Hematopoietic multipotent progenitor cell treated with erythropoietin and hydrocortisone succinate and interleukin-3 and kit ligand, for 8 days (in vitro differentiated cells): ENCODE results near the gene RASSF5.

Experiments used
- DNase-seq: peaks from one replicate; pipeline ENCODE4 v3.0.0-alpha.2; 2015

Gene RASSF5

GRCh38 chr1:206507284-206508129 is at the start of gene RASSF5:
Gene RASSF5 (plus strand): TSS chr1:206507531. CDS start chr1:206507603, 72 bp downstream.
- peak; percentile 49 for DNase-seq

GRCh38 chr1:206459703-206460102 is 47.6 kb upstream of the RASSF5 start:
- no peak for DNase-seq

GRCh38 chr1:206460836-206461426 is 46.4 kb upstream of the RASSF5 start:
- DNase-seq = no peak

DNA sequence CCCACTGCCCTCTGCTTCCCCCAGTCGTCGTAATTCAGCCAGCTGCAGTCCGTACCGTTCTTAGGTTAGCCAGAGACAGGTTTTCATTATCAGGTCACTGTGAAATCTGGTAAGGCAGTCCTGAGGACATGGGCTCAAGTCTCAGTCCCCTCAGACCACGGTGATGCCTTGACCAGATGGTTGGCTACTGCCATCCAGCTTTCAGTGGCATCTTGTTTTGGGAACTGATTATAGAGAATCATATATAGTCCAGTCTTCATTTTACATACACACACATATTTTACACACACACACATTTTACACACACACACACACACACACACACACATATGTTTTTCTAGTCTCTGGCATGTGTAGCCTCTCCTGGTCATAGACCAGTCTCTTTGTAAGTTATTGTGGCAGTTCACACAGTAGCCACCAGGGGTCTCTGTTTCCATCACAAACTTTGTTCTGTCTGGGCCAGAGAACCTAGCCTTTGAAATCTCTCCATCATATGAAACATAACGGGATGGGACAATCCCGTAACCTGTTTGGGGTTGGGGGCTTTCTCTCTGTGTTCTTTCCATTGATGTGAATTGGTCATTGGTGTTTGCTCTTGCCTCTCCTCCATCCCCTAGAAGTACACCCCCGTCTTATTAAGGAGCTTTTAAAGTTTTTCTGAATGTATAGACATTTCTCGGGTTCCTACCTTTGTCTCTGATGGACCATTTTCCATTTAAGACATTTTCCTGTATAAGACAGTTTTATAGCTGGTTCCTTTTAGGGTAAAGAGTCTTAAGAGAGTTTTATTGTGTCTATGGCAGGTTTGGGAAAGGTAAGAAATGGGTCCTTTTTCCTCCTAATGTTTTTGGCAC is 45.5 kb upstream of the RASSF5 start:
- DNase-seq = peak; percentile 74

DNA sequence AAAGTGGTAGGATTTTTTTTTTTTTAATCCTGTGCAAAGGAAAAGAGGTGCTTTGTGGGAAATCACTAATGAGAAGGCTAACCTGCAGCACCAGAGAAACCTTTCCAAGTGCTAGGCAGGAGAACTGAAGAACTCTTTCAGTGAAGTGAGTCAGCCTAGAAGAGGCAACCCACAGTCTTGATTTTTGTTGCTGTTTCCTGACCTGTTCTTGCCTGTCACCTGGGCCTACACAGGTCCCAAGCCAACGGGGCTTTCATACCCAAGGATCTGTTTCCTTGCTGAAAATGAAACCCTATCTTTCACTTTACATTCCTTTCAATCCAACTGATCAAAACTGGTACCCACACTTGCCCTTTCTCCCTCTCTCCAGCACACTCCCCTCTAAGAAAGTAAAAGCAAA is 44.2 kb upstream of the RASSF5 start:
- no peak for DNase-seq

GRCh38 chr1:206463911-206464310 is 43.4 kb upstream of the RASSF5 start:
- DNase-seq = no peak

DNA sequence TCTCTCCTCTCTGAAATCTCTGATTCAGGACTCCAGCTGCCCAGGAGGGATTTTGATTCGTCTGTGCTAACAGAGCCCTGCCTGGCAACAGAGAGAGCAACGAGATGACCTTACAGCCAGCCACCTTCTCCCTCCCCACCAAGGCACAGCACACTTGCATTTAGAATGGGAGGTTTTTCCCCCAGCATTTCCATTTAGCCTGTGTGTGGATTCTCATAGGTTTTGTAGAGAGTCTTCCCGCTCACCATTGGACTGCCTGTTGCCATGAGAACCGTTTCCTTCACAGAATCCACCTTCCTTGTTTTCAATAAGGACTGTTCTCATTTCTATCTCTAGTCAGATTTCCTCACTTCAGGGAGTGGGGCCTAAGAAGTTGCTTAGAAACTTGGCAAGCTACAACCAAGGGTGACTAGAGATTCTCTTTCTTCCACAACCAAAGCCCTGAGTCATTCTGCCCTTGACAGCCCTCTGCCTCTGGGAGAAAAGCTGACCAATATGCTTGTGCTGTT is 42.8 kb upstream of the RASSF5 start:
- DNase-seq = peak; percentile 13

GRCh38 chr1:206465951-206466350 is 41.4 kb upstream of the RASSF5 start:
- no peak for DNase-seq

DNA sequence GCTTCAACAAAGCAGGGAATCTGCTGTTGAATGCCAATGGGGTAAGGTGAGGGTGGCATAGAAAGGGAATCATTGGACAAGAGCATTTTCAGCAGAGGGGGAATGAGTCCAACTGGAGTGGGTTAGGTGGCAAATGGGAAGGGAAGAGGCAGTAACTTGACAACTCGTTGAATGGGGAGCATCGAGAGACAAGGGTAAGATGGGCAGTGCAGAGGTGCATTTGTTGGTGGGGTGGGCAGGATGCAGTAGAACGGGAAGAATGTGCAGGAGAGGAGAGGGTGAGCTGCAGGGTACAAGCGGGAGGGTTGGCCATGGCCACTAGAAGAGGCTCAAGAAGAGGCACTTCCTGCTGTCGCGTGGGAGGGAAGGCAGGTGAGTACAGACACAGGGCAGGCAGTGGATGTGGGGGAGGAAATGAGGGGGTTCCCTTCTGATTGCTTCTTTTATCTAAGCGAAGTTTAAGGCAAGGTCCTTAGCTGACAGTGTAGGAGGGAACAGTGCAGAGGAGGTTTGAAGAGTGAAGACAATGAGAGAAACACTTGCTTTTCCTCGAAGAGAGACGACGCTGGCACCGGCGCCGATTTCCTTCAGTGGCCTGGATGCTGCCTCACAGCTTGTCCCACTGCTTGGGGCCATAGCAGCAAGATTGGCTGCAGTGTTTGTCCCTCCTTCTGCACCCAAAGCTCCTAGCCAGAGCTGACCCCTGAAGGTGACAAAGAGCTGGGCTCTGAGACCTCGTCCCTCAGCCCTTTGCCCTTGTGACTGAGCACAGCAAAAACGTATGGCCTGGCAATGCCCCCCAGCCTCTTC is 40.3 kb upstream of the RASSF5 start:
- DNase-seq = no peak

DNA sequence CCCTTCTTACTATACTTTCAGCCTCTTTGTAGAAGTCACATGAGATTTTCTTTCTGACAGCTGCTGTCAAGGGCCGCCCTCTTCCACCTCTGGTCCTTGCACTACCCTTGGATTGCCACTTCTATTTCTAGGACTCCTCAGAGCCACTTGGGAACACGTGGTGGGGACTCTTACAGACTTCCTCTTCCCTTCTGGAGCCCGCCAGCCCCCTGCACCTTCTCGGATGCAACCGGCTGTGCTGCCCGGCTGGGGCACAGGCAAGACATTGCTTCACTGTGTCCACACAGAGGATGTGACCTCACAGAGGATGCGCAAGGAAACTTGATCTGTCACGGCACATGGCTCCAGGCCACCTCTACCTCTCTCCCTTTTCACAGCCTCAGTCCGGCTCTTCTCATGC is 39.4 kb upstream of the RASSF5 start:
- no peak for DNase-seq

DNA sequence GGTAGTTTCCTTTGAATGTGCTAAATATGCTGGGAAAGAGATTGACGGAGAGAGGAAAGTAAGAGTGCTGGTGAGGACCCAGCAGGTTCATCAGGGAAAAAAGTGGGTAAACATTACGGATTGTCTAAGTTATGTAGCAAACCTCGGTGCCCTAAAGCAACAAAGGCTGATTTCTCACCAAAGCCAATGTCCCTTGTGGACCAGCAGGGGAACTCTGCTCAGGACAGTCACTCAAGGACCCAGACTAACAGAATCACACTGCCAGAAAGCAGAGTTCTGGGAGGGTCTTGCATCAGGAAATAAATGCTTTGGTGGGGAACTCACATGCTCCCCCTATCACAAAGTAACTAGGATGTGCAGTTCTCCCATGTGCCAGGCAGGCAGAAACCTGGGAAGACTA is 38.8 kb upstream of the RASSF5 start:
- no peak for DNase-seq

DNA sequence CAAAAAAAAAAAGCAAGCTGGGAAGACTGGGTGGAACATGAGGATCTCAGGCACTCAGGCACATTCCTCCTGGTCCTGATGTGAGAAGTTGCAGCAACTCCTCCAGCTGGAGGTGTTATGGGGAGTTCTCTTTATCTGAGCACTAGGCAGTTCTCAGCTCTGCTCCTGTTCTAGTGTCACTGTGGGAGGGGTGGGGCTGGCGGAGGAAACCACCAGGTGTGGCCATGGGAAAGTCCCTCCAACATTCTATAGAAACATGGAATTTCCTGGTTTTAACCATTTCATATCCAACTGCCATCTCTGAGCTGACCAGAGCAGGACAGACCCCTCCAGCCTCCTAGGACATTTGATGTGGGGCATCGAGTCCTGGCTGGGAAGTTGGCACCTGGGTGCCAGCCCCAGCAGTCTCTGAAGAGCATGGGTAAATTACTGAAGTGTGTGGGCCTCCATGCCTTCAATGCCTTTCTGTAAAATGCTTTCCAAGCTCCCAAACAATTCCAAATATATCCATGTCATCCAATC is 37.9 kb upstream of the RASSF5 start:
- DNase-seq = no peak

- DNase-seq = peak; percentile 68
Measured at GRCh38 chr1:206469933-206470691, 37.2 kb upstream of the RASSF5 start, which contains the start of gene IKBKE. Gene IKBKE (plus strand): TSS chr1:206470476. CDS start chr1:206473228, 2,752 bp downstream.

GRCh38 chr1:206470692-206471414 is 36.5 kb upstream of the RASSF5 start:
- peak; percentile 11 for DNase-seq

GRCh38 chr1:206471415-206471801 is 35.9 kb upstream of the RASSF5 start:
- DNase-seq = no peak

DNA sequence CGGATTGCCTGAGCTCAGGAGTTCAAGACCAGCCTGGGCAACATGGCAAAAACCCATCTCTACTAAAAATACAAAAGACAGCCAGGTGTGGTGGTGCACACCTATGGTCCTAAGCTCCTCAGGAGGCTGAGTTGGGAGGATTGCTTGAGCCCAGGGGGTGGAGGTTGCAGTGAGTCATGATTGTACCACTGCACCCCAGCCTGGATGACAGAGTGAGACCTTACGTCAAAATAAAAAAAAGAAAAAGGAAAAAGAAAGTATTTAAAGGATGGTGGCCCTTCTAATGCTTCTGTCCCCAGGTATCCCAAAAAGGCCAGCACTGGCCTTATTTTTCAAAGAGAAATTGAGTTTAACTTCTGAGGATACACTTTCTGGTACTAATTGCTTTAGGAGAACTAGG is 35.3 kb upstream of the RASSF5 start:
- DNase-seq = no peak

DNA sequence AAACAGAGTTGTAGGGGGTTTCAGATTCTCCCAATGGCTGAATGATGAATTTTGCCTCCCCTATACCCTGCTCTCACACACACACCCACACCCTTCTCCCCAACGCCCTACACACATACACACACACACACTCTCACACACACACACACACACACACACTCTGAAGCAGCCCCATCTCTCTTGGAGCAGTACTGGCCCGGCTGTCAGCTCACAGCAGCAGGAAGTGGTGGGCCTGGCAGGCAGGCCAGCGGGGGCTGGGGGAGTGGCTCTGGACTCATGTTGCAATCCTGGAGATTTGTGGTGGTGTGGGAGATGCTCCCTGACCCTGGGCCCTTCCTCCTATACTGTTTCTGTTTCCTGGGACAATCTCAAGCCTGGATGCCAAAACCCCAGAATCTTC is 34.9 kb upstream of the RASSF5 start:
- no peak for DNase-seq

- no peak for DNase-seq
Measured at GRCh38 chr1:206472886-206473285, 34.4 kb upstream of the RASSF5 start.

- DNase-seq = no peak
Measured at GRCh38 chr1:206476058-206476457, 31.3 kb upstream of the RASSF5 start.

GRCh38 chr1:206476591-206476990 is 30.7 kb upstream of the RASSF5 start:
- DNase-seq = no peak

DNA sequence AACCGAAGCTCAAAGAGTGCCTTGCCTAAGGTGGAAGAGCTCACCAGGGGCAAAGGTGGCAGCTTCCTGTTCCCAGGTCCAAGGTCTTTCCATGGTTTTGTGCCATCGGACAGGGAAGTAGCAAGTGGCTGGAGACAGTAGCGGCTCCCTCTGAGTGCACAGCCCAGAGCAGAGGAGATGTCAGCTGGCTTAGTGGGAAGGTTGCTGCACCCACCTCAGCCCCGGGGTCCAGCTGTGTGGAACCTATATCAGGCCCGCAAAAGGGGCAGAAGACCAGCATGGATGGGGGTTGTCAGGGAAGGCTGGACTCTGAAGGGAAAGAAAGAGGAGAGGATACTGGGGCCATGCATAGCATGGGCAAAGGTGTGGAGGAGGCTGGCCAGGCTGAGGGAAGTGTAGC is 30.2 kb upstream of the RASSF5 start:
- no peak for DNase-seq
